Ishikawa (cell line): ENCODE data around the gene MTIF3.

Experiments
- CEBPB ChIP-seq: IDR thresholded peaks from 2 replicates; pipeline ENCODE4 v1.6.1; 2012
- CREB1 ChIP-seq: IDR thresholded peaks from 2 replicates; pipeline ENCODE4 v1.6.1; 2012; ENCODE audit warnings: low read depth
- EGR1 ChIP-seq: IDR thresholded peaks from 2 replicates; pipeline ENCODE4 v1.6.1; 2012
- EP300 ChIP-seq: IDR thresholded peaks from 2 replicates; pipeline ENCODE4 v1.6.1; 2012; ENCODE audit warnings: borderline replicate concordance
- FOXM1 ChIP-seq: IDR thresholded peaks from 2 replicates; pipeline ENCODE4 v1.6.1; 2012; ENCODE audit warnings: low read depth, borderline replicate concordance
- NFIC ChIP-seq: IDR thresholded peaks from 2 replicates; pipeline ENCODE4 v1.6.1; 2012
- RAD21 ChIP-seq: IDR thresholded peaks from 2 replicates; pipeline ENCODE4 v1.6.1; 2012; ENCODE audit warnings: low read depth
- TAF1 ChIP-seq: IDR thresholded peaks from 2 replicates; pipeline ENCODE4 v1.6.1; 2012; ENCODE audit warnings: low read depth, mild to moderate bottlenecking
- TCF12 ChIP-seq: IDR thresholded peaks from 2 replicates; pipeline ENCODE4 v1.6.1; 2012; ENCODE audit warnings: low read depth
- TEAD4 ChIP-seq: IDR thresholded peaks from 2 replicates; pipeline ENCODE4 v1.6.1; 2012
- YY1 ChIP-seq: IDR thresholded peaks from 2 replicates; pipeline ENCODE4 v1.6.1; 2012; ENCODE audit warnings: low read depth
- ZBTB7A ChIP-seq: IDR thresholded peaks from 2 replicates; pipeline ENCODE4 v1.6.1; 2012; ENCODE audit warnings: low read depth
- TF ChIP-seq, protein P1 (sequence below): IDR thresholded peaks from 2 replicates; pipeline ENCODE4 v1.6.1; 2012
- TF ChIP-seq, protein P2 (sequence below): IDR thresholded peaks from 2 replicates; pipeline ENCODE4 v1.6.1; 2012
- TF ChIP-seq, protein P3 (sequence below): IDR thresholded peaks from 2 replicates; pipeline ENCODE4 v1.6.1; 2012; ENCODE audit warnings: low read depth, mild to moderate bottlenecking

The MTIF3 gene

DNA sequence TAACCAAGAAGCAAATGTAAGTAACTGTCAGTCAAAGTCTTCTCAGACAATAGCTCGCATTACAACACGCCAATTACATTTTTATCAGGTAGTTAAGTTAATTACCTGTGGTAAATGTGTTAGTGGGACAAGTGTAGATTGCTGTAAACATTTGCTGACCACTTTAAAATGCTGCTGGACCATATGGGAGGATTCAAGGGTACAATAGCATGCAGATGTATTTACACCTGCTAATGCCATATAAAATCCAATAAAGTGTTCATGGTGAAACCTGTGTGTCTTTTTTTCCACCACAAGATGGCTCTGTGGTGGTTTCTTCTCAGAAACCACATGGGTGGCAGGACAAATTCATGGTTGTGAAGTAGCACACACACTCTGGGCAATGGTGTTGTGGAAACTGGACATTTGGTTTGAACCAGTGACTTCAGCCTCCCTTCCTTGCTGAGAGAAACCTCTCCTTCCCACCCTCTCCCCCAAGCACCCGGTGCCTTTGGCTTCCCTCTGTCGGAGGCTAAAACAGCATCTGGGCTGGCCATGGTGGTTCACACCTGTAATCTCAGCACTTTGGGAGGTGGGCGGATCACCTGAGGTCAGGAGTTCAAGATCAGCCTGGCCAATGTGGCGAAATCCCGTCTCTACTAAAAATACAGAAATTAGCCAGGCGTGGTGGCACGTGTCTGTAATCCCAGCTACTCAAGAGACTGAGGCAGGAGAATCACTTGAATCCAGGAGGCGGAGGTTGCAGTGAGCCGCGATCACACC lies 44.0 kb downstream of the MTIF3 start:
- TF ChIP-seq, protein P1, sequence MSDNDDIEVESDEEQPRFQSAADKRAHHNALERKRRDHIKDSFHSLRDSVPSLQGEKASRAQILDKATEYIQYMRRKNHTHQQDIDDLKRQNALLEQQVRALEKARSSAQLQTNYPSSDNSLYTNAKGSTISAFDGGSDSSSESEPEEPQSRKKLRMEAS: peak; percentile 26; the same call in 1 of the 2 replicates
- TF ChIP-seq CREB1: no peak
- TF ChIP-seq NFIC: no peak
- TF ChIP-seq EGR1: no peak
- TF ChIP-seq ZBTB7A: no peak
- TF ChIP-seq RAD21: peak; percentile 49
- TF ChIP-seq, protein P2, sequence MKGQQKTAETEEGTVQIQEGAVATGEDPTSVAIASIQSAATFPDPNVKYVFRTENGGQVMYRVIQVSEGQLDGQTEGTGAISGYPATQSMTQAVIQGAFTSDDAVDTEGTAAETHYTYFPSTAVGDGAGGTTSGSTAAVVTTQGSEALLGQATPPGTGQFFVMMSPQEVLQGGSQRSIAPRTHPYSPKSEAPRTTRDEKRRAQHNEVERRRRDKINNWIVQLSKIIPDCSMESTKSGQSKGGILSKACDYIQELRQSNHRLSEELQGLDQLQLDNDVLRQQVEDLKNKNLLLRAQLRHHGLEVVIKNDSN: no peak

GRCh38 chr13:27405546-27406134 lies 44.7 kb downstream of the MTIF3 start:
- TF ChIP-seq RAD21 (no peak), TEAD4 (no peak), NFIC (no peak), ZBTB7A (no peak)
- TF ChIP-seq, protein P1: no peak

- TF ChIP-seq RAD21 (no peak), EP300 (no peak), TEAD4 (no peak), YY1 (no peak), TAF1 (no peak), ZBTB7A (no peak), FOXM1 (no peak), CREB1 (no peak), CEBPB (no peak)
- TF ChIP-seq, protein P2: no peak
- TF ChIP-seq, protein P1: no peak
- TF ChIP-seq, protein P3, sequence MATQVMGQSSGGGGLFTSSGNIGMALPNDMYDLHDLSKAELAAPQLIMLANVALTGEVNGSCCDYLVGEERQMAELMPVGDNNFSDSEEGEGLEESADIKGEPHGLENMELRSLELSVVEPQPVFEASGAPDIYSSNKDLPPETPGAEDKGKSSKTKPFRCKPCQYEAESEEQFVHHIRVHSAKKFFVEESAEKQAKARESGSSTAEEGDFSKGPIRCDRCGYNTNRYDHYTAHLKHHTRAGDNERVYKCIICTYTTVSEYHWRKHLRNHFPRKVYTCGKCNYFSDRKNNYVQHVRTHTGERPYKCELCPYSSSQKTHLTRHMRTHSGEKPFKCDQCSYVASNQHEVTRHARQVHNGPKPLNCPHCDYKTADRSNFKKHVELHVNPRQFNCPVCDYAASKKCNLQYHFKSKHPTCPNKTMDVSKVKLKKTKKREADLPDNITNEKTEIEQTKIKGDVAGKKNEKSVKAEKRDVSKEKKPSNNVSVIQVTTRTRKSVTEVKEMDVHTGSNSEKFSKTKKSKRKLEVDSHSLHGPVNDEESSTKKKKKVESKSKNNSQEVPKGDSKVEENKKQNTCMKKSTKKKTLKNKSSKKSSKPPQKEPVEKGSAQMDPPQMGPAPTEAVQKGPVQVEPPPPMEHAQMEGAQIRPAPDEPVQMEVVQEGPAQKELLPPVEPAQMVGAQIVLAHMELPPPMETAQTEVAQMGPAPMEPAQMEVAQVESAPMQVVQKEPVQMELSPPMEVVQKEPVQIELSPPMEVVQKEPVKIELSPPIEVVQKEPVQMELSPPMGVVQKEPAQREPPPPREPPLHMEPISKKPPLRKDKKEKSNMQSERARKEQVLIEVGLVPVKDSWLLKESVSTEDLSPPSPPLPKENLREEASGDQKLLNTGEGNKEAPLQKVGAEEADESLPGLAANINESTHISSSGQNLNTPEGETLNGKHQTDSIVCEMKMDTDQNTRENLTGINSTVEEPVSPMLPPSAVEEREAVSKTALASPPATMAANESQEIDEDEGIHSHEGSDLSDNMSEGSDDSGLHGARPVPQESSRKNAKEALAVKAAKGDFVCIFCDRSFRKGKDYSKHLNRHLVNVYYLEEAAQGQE: no peak
Measured at GRCh38 chr13:27404680-27405079, 45.7 kb downstream of the MTIF3 start.

DNA sequence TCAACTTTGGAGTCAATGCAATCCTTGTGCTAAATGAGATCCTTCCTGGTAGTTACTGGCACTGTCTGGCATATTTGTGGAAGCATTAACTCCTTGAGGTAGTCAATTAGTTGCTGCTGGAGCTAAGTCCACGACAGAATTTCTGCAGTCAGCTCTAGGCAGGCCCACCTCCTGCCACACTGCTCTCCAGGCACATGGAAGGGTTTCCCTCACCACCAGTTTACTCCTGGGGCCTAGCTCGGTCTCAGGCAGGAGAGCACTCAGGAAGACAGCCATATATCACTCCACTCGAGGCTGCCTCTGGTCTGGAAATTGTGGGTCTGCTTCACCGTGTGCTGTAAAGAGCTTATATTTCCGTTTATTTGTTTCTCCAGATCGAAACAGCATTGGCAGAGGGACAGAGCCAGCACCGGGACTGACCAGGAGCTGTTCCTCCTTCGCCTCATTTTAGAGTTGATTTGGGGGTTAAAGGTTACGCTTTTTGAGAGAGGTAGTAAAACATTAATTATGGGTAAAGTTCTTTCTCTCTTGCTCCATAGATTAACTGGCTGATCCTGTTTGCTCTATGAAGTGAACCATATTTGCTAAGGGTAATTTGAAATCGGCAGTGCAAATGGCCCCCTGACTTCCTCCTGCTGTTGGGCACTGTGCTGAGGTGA lies 46.5 kb downstream of the MTIF3 start:
- TF ChIP-seq CREB1 (no peak), EP300 (no peak), FOXM1 (no peak), CEBPB (no peak), TCF12 (no peak), YY1 (no peak), TEAD4 (no peak)

GRCh38 chr13:27403203-27403678 lies 47.1 kb downstream of the MTIF3 start:
- TF ChIP-seq EP300: no peak
- TF ChIP-seq TEAD4: peak; percentile 79

- TF ChIP-seq, protein P1: no peak
- TF ChIP-seq ZBTB7A (no peak), NFIC (no peak), RAD21 (no peak), EGR1 (no peak), YY1 (no peak), TEAD4 (no peak), FOXM1 (no peak), EP300 (no peak), TCF12 (no peak), CEBPB (no peak), CREB1 (no peak), TAF1 (no peak)
- TF ChIP-seq, protein P2: no peak
- TF ChIP-seq, protein P3: no peak
Measured at GRCh38 chr13:27401210-27401609, 49.2 kb downstream of the MTIF3 start.
